ENCODE data around the gene PTTG1.

GRCh38 chr5:160420331-160420610 is 1.4 kb upstream of the PTTG1 start:
- no peak for TF ChIP-seq POLR2A (IDR thresholded peaks at IDR 0.05)
- TF ChIP-seq, protein P1, sequence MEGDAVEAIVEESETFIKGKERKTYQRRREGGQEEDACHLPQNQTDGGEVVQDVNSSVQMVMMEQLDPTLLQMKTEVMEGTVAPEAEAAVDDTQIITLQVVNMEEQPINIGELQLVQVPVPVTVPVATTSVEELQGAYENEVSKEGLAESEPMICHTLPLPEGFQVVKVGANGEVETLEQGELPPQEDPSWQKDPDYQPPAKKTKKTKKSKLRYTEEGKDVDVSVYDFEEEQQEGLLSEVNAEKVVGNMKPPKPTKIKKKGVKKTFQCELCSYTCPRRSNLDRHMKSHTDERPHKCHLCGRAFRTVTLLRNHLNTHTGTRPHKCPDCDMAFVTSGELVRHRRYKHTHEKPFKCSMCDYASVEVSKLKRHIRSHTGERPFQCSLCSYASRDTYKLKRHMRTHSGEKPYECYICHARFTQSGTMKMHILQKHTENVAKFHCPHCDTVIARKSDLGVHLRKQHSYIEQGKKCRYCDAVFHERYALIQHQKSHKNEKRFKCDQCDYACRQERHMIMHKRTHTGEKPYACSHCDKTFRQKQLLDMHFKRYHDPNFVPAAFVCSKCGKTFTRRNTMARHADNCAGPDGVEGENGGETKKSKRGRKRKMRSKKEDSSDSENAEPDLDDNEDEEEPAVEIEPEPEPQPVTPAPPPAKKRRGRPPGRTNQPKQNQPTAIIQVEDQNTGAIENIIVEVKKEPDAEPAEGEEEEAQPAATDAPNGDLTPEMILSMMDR (IDR thresholded peaks at IDR 0.05) = no peak
